Left renal cortex interstitium (tissue), 4 donors: ENCODE data around the gene PHACTR2. TPM values are rescaled to one million over a fixed set of nuclear protein-coding genes. Genes with fewer than 3 reads are reported as not detected.
A peak's percentile ranks its signal among the peaks of the same experiment; 100 is the strongest.
"Not testable (repeated sequence)": the region's sequence is repeated elsewhere in the genome, so short reads cannot be mapped to it uniquely, and the experiment has no call there.

Experiments
- DNase-seq, 4 donors: peaks; one replicate each; pipeline ENCODE4 v3.0.0-alpha.2; 2013; ENCODE audit warnings: low read depth in 4 of 4, low spot score in 2 of 4, missing footprints in 1 of 4
- polyA plus RNA-seq, 4 donors: library from polyadenylated mRNA; unstranded; fragments of 120-200 nt; gene quantifications; one replicate each; pipeline ENCODE4 v1.2.1, GENCODE V29; 2013; ENCODE audit not compliant: insufficient read length in 4 of 4

The PHACTR2 gene
- 10 to 100 TPM; 30.0 to 36.7 (median 33.4) TPM for polyA plus RNA-seq

DNA sequence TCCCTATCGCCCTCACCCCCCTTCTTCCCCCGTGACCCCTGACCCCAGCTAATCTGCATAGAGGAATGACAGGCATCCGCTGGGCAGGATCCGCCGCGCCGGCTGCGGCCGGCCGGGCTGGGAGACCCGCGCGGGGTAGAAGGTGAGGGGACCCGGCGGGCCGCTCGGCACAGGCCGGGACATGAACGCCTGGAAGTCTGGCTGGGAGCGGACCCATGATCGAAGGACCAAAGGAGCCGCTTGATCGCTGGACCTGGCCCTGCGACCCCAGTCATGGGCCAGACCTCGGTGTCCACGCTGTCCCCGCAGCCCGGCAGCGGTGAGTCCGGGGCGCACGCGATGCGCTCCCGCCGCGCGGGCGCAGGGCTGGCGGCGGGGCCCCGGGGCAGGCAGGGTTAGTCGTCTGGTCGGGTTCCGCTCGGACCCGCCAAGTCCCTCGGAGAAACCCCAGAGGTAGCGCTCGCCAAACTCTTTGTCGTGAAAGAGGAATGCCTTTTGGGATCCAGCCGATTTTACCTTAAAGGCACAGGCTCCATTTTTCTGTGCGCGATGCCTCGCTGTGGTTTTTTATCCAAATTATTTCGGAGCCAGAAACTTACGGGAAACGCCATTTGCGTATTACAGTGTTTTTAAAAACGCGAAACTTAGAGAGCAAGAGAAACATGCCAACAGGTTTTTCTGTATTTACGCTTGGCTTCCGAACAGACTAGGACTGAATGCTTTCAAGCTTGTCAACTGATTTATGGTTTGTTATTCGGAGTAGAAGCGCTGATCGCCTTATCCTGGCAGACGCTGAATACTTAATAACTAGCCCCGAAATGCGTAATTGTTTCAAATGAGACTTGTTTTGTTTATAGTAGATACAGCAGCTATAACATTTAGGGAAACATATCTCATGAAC, at the start of gene PHACTR2:
TSS of gene PHACTR2 (plus strand) at position 75 of the 901 bp plus-strand sequence. CDS start at position 274, 199 bp downstream.
- peak; percentile 65 to 92 (median 68) for DNase-seq

- DNase-seq, result no peak
These were observed 48.4 kb upstream of the PHACTR2 start for GRCh38 chr6:143629104-143630080.

DNA sequence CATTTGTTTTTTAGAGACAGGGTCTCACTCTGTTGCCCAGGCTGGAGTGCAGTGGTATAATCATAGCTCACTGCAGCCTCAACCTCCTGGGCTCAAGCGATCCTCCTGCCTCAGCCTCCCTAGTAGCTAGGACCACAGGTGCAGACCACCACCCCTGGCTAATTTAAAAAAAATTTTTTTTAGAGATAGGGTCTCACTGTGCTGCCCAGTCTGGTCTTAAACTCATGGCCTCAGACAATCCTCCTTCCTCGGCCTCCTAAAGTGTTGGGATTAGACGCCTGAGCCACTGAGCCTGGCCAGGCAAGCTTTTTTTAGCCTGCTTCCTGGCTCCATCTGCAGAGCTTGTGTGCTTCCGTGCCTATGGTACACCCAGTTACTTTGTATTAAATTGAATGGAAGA, 46.6 kb upstream of the PHACTR2 start:
- not testable (repeated sequence) for DNase-seq

GRCh38 chr6:143632894-143633293, 44.9 kb upstream of the PHACTR2 start:
- no peak for DNase-seq

DNA sequence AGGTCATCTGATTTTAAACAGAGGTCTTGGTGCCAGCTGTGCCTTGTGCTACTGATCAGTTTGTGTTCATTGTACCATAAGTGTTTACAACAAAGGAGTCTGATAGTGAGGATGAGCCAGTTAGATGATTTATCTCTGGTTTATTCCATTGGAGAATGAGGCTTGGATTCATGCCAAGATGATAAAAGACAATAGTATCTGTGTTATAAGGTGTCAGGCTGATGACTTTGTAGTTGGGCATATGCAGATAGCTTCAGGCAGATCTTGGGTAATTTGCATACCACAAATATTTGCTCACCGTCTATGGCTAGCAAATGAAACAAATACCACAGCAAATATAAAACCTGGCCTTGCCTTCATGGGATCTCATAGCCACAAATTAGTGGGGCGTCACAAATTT, 43.3 kb upstream of the PHACTR2 start:
- no peak for DNase-seq

GRCh38 chr6:143637691-143638090, 40.1 kb upstream of the PHACTR2 start:
- DNase-seq, result no peak

DNA sequence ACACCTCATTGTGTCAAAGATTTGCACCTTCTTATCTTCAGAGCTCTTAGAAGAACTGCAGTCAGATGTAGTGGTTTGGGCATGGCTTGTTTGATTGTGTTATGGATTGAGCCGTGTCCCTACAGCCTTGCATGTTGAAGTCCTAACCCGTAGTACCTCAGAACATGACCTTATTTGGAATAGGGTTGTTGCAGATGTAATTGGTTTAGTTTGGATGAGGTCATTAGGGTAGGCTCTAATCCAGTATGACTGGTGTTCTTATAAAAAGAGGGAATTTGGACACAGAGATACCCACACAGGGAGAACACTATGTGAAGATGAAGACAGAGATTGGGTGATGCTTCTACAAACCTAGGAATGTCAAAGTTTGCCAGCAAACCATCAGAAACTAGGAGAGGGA, 35.4 kb upstream of the PHACTR2 start:
- no peak for DNase-seq

DNA sequence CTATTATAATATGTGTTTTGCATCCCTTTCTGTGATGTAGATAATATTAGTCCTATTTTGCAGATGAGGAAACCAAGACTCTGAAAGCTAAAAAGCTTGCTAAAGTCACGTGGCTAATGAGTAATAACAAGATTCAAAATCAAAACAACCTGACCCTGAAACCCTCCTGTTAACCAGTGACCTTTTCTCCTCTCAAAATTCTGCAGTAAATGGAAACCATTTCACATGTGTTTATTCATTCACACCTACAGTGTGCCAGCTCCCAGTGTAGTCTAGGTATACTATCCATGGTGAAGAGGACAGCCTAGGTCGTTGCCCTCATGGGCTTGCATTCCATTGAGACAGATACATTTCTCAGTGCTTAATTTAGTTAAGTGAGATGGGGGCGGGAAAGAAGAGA, 30.6 kb upstream of the PHACTR2 start:
- DNase-seq, result no peak

- no peak for DNase-seq
These were observed 30.0 kb upstream of the PHACTR2 start for GRCh38 chr6:143647732-143648131.

DNA sequence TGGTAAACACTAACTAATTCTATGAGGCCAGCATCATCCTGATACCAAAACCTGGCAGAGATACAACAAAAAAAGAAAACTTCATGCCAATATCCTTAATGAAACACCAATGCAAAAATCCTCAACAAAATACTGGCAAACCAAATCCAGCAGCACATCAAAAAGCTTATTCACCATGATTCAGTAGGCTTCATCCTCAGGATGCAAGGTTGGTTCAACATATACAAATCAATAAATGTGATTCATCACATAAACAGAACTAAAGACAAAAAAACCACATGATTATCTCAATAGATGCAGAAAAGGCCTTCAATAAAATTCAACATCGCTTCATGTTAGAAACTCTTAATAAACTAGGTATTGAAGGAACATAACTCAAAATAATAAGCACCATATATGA, 28.4 kb upstream of the PHACTR2 start:
- not testable (repeated sequence) for DNase-seq

- DNase-seq, result not testable (repeated sequence)
These were observed 26.4 kb upstream of the PHACTR2 start for GRCh38 chr6:143651328-143651727.

DNA sequence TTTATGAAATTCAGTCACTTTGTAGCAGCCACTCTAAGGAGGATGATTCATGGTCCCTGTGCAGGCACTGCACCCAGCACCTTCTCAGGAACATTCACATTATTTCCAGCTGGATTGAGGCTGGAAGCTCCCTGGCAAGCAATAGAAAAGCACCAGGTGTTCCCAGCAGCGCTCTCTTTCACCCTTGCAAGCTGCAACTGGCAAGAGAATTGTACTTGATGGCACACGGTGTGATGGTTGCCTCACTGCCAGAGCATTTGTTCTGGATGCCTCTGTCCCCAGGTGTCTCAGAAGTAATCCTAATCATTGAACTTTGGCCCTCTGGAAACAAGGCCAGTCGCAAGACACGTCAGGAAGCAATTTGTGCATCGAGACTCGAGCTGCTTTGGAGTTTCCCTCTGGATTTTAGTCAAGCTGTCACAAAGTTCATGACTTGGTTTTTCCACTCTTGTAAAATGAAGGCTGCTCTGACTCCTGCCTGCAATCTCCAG, 24.9 kb upstream of the PHACTR2 start:
- no peak for DNase-seq

DNA sequence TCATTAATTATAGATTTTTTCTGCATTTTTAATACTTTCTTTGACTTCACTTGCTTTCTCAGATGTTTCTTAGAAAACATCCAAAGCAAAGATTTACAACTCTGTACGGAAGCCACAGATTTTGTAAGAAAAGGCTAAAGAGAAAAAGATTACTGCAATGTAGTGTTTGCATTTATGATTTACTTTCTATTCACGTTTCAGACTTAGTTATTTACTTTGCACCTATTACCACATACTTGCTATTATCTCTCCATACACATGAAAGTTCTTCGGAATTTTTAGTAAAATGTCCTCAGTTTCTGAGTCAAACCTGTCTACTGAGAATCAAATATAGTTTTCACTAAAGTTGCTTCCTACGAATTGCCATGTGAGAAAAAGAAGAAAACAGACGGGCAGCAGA, 22.2 kb upstream of the PHACTR2 start:
- no peak for DNase-seq

- no peak for DNase-seq
These were observed 21.7 kb upstream of the PHACTR2 start for GRCh38 chr6:143656026-143656425.

DNA sequence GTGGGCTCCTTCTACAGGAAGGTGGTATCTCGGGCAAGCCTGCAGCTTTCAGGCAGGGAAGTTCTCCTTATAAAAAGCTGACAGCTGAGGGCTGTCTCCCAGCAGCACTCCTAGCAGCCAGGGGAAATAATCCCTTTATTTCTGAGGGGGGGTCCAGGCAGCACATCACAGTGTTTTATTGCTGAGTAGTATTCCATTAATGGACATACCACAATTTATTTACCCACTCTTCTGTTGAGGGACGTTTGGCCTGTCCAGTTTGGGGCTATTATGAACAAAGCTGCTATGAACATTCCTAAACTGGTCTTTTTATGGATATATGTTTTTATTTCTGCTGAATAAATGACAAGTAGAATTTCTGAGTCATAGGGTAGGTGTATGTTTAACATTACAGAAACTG, 20.0 kb upstream of the PHACTR2 start:
- DNase-seq, result no peak

DNA sequence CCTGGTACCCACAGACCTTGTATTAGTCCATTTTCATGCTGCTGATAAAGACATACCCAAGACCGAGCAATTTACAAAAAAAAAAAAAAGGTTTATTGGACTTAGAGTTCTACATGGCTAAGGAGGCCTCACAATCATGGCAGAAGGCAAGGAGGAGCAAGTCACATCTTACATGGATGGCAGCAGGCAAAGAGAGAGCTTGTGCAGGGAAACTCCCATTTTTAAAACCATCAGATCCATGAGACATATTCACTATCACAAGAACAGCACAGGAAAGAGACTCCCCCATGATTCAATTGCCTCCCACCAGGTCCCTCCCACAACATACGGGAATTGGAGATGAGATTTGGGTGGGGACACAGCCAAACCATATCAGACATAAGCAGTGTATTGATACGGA, 17.6 kb upstream of the PHACTR2 start:
- not testable (repeated sequence) for DNase-seq

DNA sequence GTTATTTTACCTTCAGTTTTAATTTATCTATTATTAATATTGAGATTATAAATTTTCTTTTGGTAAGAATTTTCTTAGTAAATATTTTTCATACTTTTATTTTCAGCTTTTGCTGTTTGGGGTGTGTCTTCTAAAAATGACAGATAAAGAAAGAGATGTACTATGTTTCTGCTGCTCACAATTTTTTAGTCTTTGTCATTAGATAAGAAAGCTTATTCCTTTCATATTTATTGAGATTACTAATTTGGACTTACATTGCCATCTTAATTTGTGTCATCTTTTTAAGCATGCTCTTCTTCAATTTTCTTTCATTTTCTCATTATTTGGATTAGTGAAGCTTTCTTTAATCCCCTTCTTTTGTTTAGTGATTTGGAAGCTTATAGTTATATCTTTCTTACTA, 13.6 kb upstream of the PHACTR2 start:
- DNase-seq, result no peak

DNA sequence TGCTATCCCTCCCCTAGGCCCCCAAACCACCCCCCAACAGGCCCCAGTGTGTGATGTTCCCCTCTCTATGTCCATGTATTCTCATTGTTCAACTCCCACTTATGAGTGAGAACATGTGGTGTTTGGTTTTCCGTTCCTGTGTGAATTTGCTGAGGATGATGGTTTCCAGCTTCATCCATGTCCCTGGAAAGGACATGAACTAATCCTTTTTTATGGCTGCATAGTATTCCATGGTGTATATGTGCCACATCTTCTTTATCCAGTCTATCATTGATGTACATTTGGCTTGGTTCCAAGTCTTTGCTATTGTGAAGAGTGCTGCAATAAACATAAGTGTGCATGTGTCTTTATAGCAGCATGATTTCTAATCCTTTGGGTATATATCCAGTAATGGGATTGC, 11.8 kb upstream of the PHACTR2 start:
- DNase-seq, result not testable (repeated sequence)

DNA sequence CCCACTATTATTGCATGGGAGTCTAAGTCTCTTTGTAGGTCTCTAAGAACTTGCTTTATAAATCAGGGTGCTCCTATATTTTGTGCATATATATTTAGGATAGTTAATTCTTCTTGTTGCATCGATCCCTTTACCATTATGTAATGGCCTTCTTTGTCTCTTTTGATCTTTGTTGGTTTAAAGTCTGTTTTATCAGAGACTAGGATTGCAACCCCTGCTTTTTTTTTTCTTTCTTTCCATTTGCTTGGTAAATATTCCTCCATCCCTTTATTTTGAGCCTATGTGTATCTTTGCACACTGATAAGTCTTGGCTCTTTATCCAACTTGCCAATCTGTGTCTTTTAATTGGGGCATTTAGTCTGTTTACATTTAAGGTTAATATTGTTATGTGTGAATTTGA, 8.3 kb upstream of the PHACTR2 start:
- DNase-seq, result not testable (repeated sequence)

DNA sequence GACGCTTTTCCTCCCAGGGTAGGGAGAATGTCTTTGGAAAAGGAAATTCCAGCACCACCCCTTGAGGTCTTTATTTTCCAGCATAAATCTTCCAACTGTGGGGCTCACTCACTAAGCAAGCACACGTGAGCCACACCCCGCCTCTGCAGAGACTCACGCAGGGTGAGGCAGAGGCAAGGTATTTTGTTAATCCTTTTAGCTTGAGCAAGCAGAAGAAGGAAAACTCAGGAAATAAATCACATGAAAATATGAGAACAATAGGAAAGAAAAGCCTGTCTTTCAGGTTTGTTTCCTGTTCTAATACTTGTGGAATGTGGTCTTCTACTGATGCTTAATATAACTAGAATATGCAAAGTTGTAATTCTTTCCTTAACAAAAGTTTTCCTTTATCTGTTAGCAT, 4.1 kb upstream of the PHACTR2 start:
- no peak for DNase-seq
